Nephron progenitor cell (in vitro differentiated cells): Measurements from ENCODE around the gene CCDC116.

Source experiments
- DNase-seq: peaks from one replicate; pipeline ENCODE4 v3.0.0; 2021
- H3K27ac Mint-ChIP-seq: 2 replicates; pipeline ENCODE4 v1.8.0; 2021; ENCODE audit warnings: mild to moderate bottlenecking, moderate library complexity, mixed read lengths
- H3K27me3 Mint-ChIP-seq: 2 replicates; pipeline ENCODE4 v1.8.0; 2021; ENCODE audit warnings: mild to moderate bottlenecking, low read depth, mixed read lengths; ENCODE audit not compliant: poor library complexity
- H3K36me3 Mint-ChIP-seq: 2 replicates; pipeline ENCODE4 v1.8.0; 2021; ENCODE audit warnings: low read depth, mixed read lengths
- H3K4me1 Mint-ChIP-seq: 2 replicates; pipeline ENCODE4 v1.8.0; 2021; ENCODE audit warnings: mixed read lengths
- H3K4me3 Mint-ChIP-seq: 2 replicates; pipeline ENCODE4 v1.8.0; 2021; ENCODE audit warnings: mild to moderate bottlenecking, moderate library complexity, mixed read lengths
- H3K9me3 Mint-ChIP-seq: 2 replicates; pipeline ENCODE4 v1.8.0; 2021; ENCODE audit warnings: mild to moderate bottlenecking, moderate library complexity, mixed read lengths
- CTCF ChIP-seq: fragments of 200-600 bp; sonication (generic); IDR thresholded peaks from 2 replicates; pipeline ENCODE4 v1.5.0; 2021; ENCODE audit warnings: antibody characterized with exemption

The CCDC116 gene

GRCh38 chr22:21621025-21621424 lies 11.5 kb upstream of the CCDC116 start:
- peaks cover 8% of the 10 kb centered on the region for H3K36me3 Mint-ChIP-seq
- H3K4me3 Mint-ChIP-seq, result no peak overlapping the region
- no peak for TF ChIP-seq CTCF
- DNase-seq, result no peak
- H3K4me1 Mint-ChIP-seq, result peaks cover 45% of the 10 kb centered on the region
- H3K27ac Mint-ChIP-seq, result peak overlapping the region; percentile 95
- H3K27me3 Mint-ChIP-seq, result no peaks in the 10 kb centered on the region
- H3K9me3 Mint-ChIP-seq, result no peaks in the 10 kb centered on the region

DNA sequence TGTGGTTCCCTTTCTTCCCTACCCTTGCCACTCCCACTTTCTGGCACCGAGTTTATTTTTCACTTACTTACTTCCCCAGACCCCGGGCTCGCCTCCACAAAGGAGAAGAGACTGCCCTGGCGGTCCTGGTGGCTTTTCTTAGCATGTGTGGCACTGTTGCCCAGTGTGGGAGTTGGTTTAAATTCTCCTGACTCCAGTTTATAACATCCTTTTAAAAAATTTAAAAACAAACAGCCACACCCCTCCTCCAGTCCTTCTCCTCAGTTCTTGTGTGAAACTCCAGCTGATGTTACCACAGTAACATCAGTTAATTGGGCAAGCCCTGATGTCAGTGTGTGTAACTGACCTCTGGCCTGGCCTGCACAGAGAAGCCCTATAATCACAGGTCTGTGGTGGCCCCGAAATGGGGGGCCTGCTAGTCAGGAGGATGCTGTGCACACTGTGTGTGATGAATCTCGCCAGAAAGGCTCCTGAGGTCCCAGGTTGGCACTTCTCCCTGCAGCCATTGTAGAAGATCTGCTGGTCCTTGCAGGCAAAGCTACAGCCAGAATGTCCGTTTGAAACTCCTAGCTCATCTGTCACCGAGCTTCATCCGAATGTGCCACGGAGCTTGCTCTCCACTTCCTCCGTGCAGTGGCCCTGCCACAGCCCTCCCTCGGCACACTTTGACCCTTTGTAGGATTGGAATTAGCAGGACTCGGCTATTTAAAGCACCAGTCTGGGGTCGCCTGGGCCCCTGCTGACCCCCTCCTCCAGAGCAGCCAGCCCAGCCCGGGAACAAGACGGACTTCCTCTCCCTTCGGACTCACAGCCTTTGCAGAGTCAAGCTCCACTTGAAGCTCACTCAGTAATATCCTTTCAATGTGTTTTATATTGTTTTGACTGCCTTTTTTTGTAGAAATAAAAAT lies 10.3 kb upstream of the CCDC116 start:
- no peaks in the 10 kb centered on the region for H3K27me3 Mint-ChIP-seq
- no peak for TF ChIP-seq CTCF
- no peak overlapping the region for H3K4me3 Mint-ChIP-seq
- peaks cover 51% of the 10 kb centered on the region for H3K4me1 Mint-ChIP-seq
- no peak for DNase-seq
- H3K27ac Mint-ChIP-seq, result peak overlapping the region; percentile 95
- peaks cover 5% of the 10 kb centered on the region for H3K36me3 Mint-ChIP-seq
- no peaks in the 10 kb centered on the region for H3K9me3 Mint-ChIP-seq

- no peak for TF ChIP-seq CTCF
- peaks cover 56% of the 10 kb centered on the region for H3K4me1 Mint-ChIP-seq
- H3K27ac Mint-ChIP-seq, result peak overlapping the region; percentile 95
- no peaks in the 10 kb centered on the region for H3K27me3 Mint-ChIP-seq
- H3K36me3 Mint-ChIP-seq, result peaks cover 10% of the 10 kb centered on the region
- H3K4me3 Mint-ChIP-seq, result no peak overlapping the region
- H3K9me3 Mint-ChIP-seq, result no peaks in the 10 kb centered on the region
- no peak for DNase-seq
These were observed 9.5 kb upstream of the CCDC116 start for GRCh38 chr22:21622919-21623647.

GRCh38 chr22:21623648-21623970 lies 9.0 kb upstream of the CCDC116 start:
- H3K4me1 Mint-ChIP-seq, result peaks cover 60% of the 10 kb centered on the region
- H3K9me3 Mint-ChIP-seq, result no peaks in the 10 kb centered on the region
- no peak overlapping the region for H3K4me3 Mint-ChIP-seq
- H3K27ac Mint-ChIP-seq, result peak overlapping the region; percentile 95
- TF ChIP-seq CTCF, result no peak
- no peaks in the 10 kb centered on the region for H3K27me3 Mint-ChIP-seq
- DNase-seq, result no peak
- peaks cover 14% of the 10 kb centered on the region for H3K36me3 Mint-ChIP-seq

DNA sequence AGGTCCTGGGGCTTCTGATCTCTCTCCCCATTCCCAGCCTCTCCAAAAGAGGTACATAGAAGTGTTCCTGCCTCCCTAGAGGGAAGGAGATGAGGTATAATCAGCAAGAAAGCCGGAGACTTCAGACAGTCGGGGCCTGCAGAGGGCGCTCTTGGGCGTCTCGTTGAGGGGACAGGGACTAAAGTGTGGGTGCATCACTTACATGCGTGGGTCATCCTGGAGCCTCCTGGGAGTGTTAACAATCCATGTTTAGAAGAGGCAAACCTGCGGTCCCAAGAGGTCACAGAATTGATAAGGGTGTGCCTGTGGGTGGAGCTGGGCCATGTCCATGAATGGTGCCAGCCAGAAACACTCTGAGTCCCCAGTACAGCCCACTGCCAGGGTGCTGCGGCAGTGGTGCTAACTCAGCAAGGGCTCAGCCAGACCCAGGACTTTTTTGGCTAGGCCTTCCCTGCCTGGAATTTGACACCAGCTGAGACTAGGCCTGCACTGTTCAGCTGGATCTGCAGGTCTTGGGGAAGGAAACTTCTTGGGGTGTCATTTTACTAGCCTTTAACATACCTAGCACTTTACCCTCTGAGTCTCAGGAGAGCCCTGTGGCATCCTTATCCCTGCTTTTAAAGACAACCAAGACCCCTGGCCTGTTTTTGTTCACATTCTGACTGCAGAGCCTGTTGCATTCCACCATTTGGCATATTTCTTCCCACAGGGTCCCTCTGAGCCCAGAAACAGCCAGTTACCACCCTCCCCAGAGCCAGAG lies 8.3 kb upstream of the CCDC116 start:
- Mint-ChIP-seq H3K27ac (peak overlapping the region; percentile 95), H3K4me3 (no peak overlapping the region), H3K36me3 (peaks cover 14% of the 10 kb centered on the region), H3K9me3 (no peaks in the 10 kb centered on the region), H3K4me1 (peaks cover 60% of the 10 kb centered on the region), H3K27me3 (no peaks in the 10 kb centered on the region)
- DNase-seq, result peak; percentile 65
- TF ChIP-seq CTCF, result peak; percentile 45
